NCI-H82 treated with DMSO at 0.1 percent for 48 hours (cell line): ENCODE results near the gene CDKN2B.

Experiments
- DNase-seq: peaks from one replicate; lab custom pipeline; 2025; ENCODE audit not compliant: unreplicated experiment; lab: John Stamatoyannopoulos, UW

The CDKN2B gene

DNA sequence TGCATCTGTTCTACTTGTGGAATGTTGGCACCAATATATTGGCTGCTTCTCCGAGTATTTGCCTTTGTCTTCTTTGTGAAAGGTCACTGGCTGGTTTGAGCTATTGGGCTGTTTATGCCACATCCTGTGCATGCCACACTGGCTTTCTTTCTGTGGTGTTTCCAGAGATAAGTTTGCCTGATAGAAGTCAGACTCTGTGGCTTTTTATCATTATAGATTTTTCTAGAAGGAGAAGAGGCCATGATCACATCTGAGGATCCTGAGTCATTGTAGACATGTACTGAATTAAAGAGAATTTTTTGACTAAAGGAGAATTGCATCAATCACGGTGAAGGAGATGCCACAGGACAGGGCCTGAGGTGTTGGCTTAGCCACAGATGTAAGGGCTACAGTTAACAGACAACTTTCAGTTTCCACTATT, 26.5 kb upstream of the CDKN2B start:
- DNase-seq = no peak

- no peak for DNase-seq
Measured at GRCh38 chr9:22033012-22033630, 24.0 kb upstream of the CDKN2B start.

GRCh38 chr9:22031655-22032411, 22.7 kb upstream of the CDKN2B start:
- DNase-seq = no peak

DNA sequence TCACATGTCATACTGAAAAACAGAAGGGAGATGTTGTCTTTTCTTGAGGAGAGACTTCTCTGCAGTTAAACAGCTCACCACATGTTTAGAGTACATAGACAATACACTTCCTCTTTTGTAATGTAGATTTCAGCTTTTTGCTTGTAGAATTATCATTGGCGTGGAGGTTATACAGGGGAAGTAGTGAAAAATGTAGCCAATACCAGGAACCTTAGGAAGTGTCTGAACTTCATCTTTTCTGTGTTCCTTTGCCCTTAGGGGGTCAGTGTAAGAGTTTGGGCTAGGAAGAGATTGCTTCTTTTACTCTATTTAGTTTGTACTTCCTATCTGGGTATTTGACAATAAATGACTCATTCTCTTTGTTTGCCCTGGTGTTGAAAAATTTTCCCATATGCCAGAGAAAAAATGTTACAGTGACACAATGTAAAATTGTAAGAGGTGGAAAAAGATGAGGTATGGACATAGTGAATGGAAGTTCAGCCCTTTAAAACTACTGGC, 21.0 kb upstream of the CDKN2B start:
- DNase-seq = no peak

DNA sequence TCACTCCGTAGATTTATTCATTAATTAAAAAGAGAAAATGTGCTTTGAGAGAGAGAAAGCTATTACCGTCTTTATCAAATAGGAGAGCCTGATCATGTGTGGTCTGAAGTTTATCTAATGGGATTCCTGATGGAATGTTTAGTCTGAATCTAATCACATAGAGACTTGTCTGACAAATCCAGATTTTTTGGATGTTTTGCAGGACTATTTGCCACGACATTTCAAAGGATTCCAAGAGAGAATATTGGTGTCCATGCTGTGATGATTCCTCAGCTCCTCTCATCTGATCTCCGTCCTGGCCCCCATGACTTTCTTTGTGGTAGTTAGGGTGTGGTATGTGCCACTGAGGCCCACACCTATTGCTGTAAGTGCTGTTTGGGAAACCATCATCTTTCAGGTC, 20.1 kb upstream of the CDKN2B start:
- no peak for DNase-seq

- no peak for DNase-seq
Measured at GRCh38 chr9:22028394-22028793, 19.3 kb upstream of the CDKN2B start.

DNA sequence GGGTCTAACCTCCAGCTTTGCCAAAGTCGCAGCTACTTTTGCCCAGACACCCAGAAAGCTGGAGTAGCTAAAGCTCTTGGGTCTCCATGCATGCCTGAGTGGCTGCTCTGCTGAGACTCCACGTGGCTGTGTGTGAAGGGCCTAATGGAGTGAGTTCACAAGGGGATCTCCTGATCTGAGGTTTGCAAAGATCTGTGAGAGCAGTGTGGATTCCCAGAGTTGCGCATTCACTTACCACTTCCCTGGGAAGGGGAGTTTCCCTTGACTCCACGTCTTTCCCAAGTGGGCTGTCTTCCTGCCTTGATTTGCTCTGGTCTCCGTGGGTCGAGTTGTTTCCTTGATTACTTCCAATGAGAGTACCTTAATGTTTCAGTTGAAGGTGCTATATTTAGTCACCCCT, 17.6 kb upstream of the CDKN2B start:
- no peak for DNase-seq

GRCh38 chr9:22022396-22022795, 13.3 kb upstream of the CDKN2B start:
- DNase-seq = no peak

- no peak for DNase-seq
Measured at GRCh38 chr9:22010866-22011625, 1.9 kb upstream of the CDKN2B start.

DNA sequence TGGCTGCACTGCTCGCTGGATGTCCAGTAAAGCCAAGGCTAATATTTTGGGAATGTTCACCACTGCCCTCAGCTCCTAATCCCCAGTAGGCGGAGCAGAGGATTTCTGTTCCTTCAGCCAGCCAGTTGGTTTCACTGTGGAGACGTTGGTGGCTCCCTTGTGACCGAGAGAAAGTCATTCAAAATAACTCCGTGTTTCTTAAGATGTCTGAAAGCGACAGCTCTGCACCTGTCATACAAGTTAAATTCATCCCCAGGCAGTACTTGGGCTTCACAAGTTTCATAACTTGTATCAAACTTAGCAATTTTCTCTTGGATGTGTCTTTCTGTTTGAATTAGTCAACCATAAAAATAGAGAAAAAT, 382 bp upstream of the CDKN2B start:
- DNase-seq = no peak

DNA sequence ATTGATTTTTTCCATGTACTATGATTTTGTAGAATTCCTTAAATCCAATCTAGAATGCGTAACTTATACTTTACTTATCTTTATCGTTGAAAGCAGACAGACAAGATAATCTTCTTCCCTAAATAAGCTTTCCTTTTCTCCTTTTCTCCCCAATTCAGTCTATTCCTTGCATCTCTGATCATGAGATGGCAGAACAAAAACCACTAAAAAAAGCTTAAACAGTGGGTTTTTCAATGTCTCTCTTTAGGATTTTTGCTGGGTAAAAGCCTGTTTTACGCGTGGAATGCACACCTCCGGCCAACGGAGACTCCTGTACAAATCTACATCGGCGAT, 755 bp downstream of the CDKN2B start:
- DNase-seq = no peak

GRCh38 chr9:22005702-22006606, 3.2 kb downstream of the CDKN2B start:
- DNase-seq = no peak

DNA sequence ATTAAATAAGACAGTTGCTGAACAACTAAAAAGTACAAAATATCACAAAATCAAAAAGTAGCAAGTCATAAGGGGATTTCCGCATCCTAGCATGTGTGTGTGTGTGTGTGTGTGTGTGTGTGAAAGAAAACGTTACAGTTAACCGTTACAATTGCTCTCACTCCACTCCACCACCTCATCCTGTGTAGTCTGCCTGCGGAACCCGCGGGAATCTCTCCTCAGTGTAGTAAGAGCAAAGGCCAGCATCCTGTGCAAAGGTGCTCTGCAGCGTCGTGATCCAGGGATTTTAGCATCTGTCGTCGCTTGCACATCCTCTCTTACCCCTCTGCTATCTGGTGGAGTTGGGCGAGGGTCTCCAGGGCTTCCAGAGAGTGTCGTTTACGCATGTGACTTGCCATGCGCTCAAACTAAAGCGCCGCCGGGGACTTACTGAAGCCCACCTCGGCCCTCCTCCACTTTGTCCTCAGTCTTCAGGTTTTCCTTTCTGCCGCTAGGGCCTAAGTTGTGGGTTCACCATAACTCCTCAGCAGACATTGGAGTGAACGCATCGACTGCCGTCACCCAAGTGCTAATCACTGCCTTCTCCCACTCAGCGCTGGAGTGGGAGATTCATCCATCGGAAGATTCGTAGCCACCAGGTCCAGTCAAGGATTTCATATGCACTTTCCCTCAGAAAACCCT, 3.9 kb downstream of the CDKN2B start:
- DNase-seq = peak; percentile 50

GRCh38 chr9:22002038-22002437, 7.1 kb downstream of the CDKN2B start:
- DNase-seq = no peak

- DNase-seq = no peak
Measured at GRCh38 chr9:21998026-21998425, 11.1 kb downstream of the CDKN2B start.

- no peak for DNase-seq
Measured at GRCh38 chr9:21997480-21997879, 11.6 kb downstream of the CDKN2B start.

DNA sequence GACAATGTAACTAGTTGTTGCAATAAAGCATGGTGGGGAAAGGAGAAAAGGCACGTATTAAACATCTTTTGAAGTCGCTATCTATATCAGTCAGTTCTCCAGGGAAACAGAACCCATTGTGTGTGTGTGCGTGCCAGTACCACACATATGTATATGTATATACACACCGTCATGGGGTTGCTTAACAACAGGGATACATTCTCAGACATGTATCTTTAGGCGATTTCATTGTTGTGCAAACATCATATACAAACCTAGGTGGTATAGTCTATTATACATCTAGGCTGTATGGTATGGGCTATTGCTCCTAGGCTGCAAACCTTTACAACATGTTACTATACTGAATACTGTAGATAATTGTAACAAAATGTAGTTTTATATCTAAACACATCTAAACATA, 12.2 kb downstream of the CDKN2B start:
- no peak for DNase-seq

DNA sequence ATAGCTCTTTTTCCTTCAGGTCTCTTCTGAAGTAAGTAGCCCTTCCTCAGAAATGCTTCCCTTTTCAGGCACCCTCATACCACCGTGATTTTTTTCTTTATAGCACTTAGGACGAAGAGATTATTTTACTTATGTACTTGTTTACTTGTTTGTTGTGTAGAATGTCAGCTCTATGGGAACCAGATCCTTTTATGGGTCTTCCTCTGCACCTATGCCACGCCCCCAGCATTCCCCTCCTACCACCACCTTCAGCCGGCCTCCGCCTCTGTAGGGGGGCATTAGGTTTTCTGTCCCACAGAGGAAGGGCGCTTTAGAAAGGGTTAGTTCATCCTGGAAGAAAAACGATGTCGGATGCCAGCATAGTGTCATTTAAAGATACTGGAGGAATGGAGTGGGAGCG, 12.7 kb downstream of the CDKN2B start:
- DNase-seq = peak; percentile 17

DNA sequence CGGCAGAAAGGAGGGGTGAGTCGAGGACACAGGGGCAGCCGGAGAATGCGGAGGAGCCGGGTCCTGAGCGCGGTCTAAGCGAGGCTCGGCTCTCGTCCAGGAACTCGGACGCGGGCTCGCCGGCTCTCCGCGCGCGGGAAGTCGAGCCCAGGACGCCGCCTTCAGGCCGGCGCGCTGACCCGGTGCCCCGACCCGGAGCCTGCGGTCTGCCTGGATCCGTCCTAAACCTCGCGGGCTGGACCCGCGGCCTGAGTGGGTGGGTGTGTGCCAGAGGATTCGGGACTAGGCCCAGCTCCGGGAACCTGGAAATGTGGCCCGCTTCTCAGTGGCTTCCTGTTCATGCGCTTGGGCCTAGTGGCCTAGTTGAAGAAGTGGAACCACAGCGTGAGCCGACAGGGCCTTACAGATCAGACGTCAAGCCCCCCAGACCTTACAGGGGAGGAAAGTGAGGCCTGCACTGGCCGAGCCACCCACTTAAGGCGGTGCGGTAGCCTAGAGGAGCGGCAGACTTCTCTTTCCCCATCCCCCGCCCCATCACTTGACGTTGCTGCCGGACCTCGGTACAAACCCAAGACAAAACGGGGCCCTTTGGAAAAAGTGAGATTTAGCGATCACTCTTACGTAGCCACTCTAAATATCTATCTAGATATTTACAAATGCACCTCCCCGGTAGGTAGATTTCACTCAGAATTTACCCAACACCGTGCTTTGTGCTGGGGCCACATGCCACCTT, 13.3 kb downstream of the CDKN2B start:
- no peak for DNase-seq
